Measurements from ENCODE around the gene RPTOR. TPM values are rescaled to one million over a fixed set of nuclear protein-coding genes. Genes with fewer than 3 reads are reported as not detected.

Gene RPTOR
- total RNA-seq, 1 experiment from 2014 or later = 58.0 TPM

- H3K27me3 ChIP-seq (ENCODE audit: control insufficient read depth, insufficient read depth, low read length) = no peaks in the 10 kb centered on the region
- no peak for DNase-seq (ENCODE audit: low read depth, low spot score)
- H3K4me3 ChIP-seq (ENCODE audit: low read depth in 2 of 2, low read length in 2 of 2) = no peak overlapping the region
- POLR2A ChIA-PET = no interaction called here
- H3K36me3 ChIP-seq (ENCODE audit: control insufficient read depth, insufficient read depth, low read length) = no peaks in the 10 kb centered on the region
- no peaks in the 10 kb centered on the region for H3K9me3 ChIP-seq (ENCODE audit: control insufficient read depth, insufficient read depth, low read depth, low read length)
- CTCF ChIA-PET = interaction anchor here (0.6 kb wide), 1 partner anchor 396 kb away, joined by 5 read pairs; no protein-coding TSS in a partner anchor
- TF ChIP-seq, protein P1, sequence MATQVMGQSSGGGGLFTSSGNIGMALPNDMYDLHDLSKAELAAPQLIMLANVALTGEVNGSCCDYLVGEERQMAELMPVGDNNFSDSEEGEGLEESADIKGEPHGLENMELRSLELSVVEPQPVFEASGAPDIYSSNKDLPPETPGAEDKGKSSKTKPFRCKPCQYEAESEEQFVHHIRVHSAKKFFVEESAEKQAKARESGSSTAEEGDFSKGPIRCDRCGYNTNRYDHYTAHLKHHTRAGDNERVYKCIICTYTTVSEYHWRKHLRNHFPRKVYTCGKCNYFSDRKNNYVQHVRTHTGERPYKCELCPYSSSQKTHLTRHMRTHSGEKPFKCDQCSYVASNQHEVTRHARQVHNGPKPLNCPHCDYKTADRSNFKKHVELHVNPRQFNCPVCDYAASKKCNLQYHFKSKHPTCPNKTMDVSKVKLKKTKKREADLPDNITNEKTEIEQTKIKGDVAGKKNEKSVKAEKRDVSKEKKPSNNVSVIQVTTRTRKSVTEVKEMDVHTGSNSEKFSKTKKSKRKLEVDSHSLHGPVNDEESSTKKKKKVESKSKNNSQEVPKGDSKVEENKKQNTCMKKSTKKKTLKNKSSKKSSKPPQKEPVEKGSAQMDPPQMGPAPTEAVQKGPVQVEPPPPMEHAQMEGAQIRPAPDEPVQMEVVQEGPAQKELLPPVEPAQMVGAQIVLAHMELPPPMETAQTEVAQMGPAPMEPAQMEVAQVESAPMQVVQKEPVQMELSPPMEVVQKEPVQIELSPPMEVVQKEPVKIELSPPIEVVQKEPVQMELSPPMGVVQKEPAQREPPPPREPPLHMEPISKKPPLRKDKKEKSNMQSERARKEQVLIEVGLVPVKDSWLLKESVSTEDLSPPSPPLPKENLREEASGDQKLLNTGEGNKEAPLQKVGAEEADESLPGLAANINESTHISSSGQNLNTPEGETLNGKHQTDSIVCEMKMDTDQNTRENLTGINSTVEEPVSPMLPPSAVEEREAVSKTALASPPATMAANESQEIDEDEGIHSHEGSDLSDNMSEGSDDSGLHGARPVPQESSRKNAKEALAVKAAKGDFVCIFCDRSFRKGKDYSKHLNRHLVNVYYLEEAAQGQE (IDR thresholded peaks at IDR 0.05; ENCODE audit: insufficient read depth in 1 of 2, low read depth in 2 of 2, low read length in 1 of 2) = no peak
- TF ChIP-seq TCF7L2 (IDR thresholded peaks at IDR 0.05; ENCODE audit: low read depth, low read length) (no peak), SIN3A (IDR thresholded peaks at IDR 0.05; ENCODE audit: borderline replicate concordance, insufficient read depth, low read depth, low read length) (no peak), CTCF (IDR thresholded peaks at IDR 0.05) (no peak), POLR2AphosphoS5 (IDR thresholded peaks at IDR 0.05; ENCODE audit: low read depth, low read length) (no peak)
- no peak for ATAC-seq
- intact Hi-C loops (cut with micrococcal nuclease; ENCODE audit: unreplicated experiment) = no loop called here
- no peaks in the 10 kb centered on the region for H3K4me1 ChIP-seq (ENCODE audit: control insufficient read depth, insufficient read depth, low read length)
- H3K27ac ChIP-seq (ENCODE audit: low read length) = no peak overlapping the region
- BruUV-seq (replicated peaks) = no TSS peak
- in situ Hi-C loops (cut with HindIII; ENCODE audit: low pct_unique_long_range_greater_than_20kb, low sequenced_read_pairs) = no loop called here
Observed at GRCh38 chr17:80907281-80907680, 362.6 kb downstream of the RPTOR start.

- Histone ChIP-seq H3K27me3 (ENCODE audit: control insufficient read depth, insufficient read depth, low read length) (no peaks in the 10 kb centered on the region), H3K36me3 (ENCODE audit: control insufficient read depth, insufficient read depth, low read length) (no peaks in the 10 kb centered on the region), H3K27ac (ENCODE audit: low read length) (no peak overlapping the region), H3K4me3 (ENCODE audit: low read depth in 2 of 2, low read length in 2 of 2) (no peak overlapping the region), H3K4me1 (ENCODE audit: control insufficient read depth, insufficient read depth, low read length) (no peaks in the 10 kb centered on the region), H3K9me3 (ENCODE audit: control insufficient read depth, insufficient read depth, low read depth, low read length) (no peaks in the 10 kb centered on the region)
- ChIA-PET POLR2A (no interaction called here), CTCF (no interaction called here)
- TF ChIP-seq CTCF (IDR thresholded peaks at IDR 0.05) (no peak), SIN3A (IDR thresholded peaks at IDR 0.05; ENCODE audit: borderline replicate concordance, insufficient read depth, low read depth, low read length) (no peak), TCF7L2 (IDR thresholded peaks at IDR 0.05; ENCODE audit: low read depth, low read length) (no peak), POLR2AphosphoS5 (IDR thresholded peaks at IDR 0.05; ENCODE audit: low read depth, low read length) (no peak)
- TF ChIP-seq, protein P1 (IDR thresholded peaks at IDR 0.05; ENCODE audit: insufficient read depth in 1 of 2, low read depth in 2 of 2, low read length in 1 of 2) = no peak
- intact Hi-C loops (cut with micrococcal nuclease; ENCODE audit: unreplicated experiment) (no loop called here), in situ Hi-C loops (cut with HindIII; ENCODE audit: low pct_unique_long_range_greater_than_20kb, low sequenced_read_pairs) (no loop called here)
- DNase-seq (ENCODE audit: low read depth, low spot score) (no peak), ATAC-seq (no peak)
- BruUV-seq (replicated peaks) = no TSS peak
Observed at GRCh38 chr17:80908211-80908610, 363.6 kb downstream of the RPTOR start.
